Endothelial cell of umbilical vein (primary cell): ENCODE data around the gene ATP6V1B1. TPM values are rescaled to one million over a fixed set of nuclear protein-coding genes. Genes with fewer than 3 reads are reported as not detected.

ENCODE experiments used
- BruUV-seq: library from RNA; stranded (reverse); fragments of 400-500 nt; replicated peaks from 2 replicates; lab custom pipeline; 2021; lab: Mats Ljungman, UMichigan
- CTCF ChIA-PET: fragments of 300-600, 350-600 bp; sonication (Branson Sonifier 250); formaldehyde crosslinking; loops from one replicate; lab custom pipeline; 2021; ENCODE audit warnings: antibody characterized with exemption, inconsistent platforms; lab: Charles Lee
- POLR2A ChIA-PET: fragments of 300-600, 350-600 bp; sonication (Branson Sonifier 250); formaldehyde crosslinking; loops from one replicate; lab custom pipeline; 2021; ENCODE audit warnings: antibody characterized with exemption, inconsistent platforms; lab: Charles Lee
- DNase-seq: peaks from one replicate; pipeline ENCODE4 v3.0.0-alpha.2; 2011; ENCODE audit warnings: low read depth, low spot score
- FAIRE-seq: peaks from 2 replicates; lab custom pipeline; 2011; peaks lifted over from hg19 to GRCh38; lab: Jason Lieb, UNC
- H2AFZ ChIP-seq: 2 replicates; pipeline ENCODE4 v1.6.0; 2012; ENCODE audit warnings: low read depth, low read length, control low read depth, inconsistent platforms
- H3K27ac ChIP-seq: 2 replicates; pipeline ENCODE4 v1.5.1; 2011; ENCODE audit warnings: low read depth, mild to moderate bottlenecking, control low read depth, low read length, moderate library complexity; ENCODE audit not compliant: insufficient read depth
- H3K27me3 ChIP-seq, 2 experiments: 2 replicates each; pipeline versions ENCODE4 v1.6.0 to v1.6.1; 2011; ENCODE audit warnings: low read length in 2 of 2, mixed read lengths in 1 of 2; ENCODE audit not compliant: control insufficient read depth in 2 of 2, insufficient read depth in 2 of 2
- H3K36me3 ChIP-seq, 2 experiments: 2 replicates in 1 of 2; 3 replicates in 1 of 2; pipeline ENCODE4 v1.5.1; 2011; ENCODE audit warnings: low read length in 2 of 2, mild to moderate bottlenecking in 1 of 2, moderate library complexity in 1 of 2; ENCODE audit not compliant: control insufficient read depth in 2 of 2, insufficient read depth in 2 of 2; ENCODE audit errors: extremely low read depth in 1 of 2
- H3K4me1 ChIP-seq: 3 replicates; pipeline ENCODE4 v1.5.1; 2011; ENCODE audit warnings: mild to moderate bottlenecking, low read length; ENCODE audit not compliant: control insufficient read depth, insufficient read depth; ENCODE audit errors: extremely low read depth
- H3K4me2 ChIP-seq: 2 replicates; pipeline ENCODE4 v1.6.1; 2011; ENCODE audit warnings: low read length, control low read depth, mixed read lengths; ENCODE audit not compliant: insufficient read depth
- H3K4me3 ChIP-seq, 3 experiments: fragments of 200-600 bp in 1 of 3; sonication (generic), shearing (Covaris generic) in 1 of 3; replicated peaks in 1 of 3; 2 replicates each; pipeline ENCODE4 v1.5.1; 2011 to 2016; ENCODE audit warnings: control low read depth in 3 of 3, low read length in 3 of 3, mild to moderate bottlenecking in 2 of 3, inconsistent platforms in 1 of 3, low read depth in 1 of 3, moderate library complexity in 1 of 3; ENCODE audit not compliant: insufficient read depth in 1 of 3
- H3K79me2 ChIP-seq: 2 replicates; pipeline ENCODE4 v1.6.0; 2012; ENCODE audit warnings: low read length, inconsistent platforms; ENCODE audit not compliant: control insufficient read depth, insufficient read depth
- H3K9ac ChIP-seq: replicated peaks from 2 replicates; pipeline ENCODE3; 2011; ENCODE audit warnings: low read length, control low read depth; ENCODE audit not compliant: insufficient read depth; ENCODE audit errors: extremely low read depth
- H3K9me1 ChIP-seq: replicated peaks from 3 replicates; pipeline ENCODE4 v1.6.0; 2011; ENCODE audit warnings: mild to moderate bottlenecking, low read length; ENCODE audit not compliant: control insufficient read depth, insufficient read depth; ENCODE audit errors: extremely low read depth
- H3K9me3 ChIP-seq: replicated peaks from 2 replicates; pipeline ENCODE4 v1.5.1; 2012; ENCODE audit warnings: low read length, inconsistent platforms; ENCODE audit not compliant: control insufficient read depth, insufficient read depth
- H4K20me1 ChIP-seq: replicated peaks from 2 replicates; pipeline ENCODE3; 2011; ENCODE audit warnings: mild to moderate bottlenecking, low read length; ENCODE audit not compliant: control insufficient read depth, insufficient read depth; ENCODE audit errors: extremely low read depth
- EZH2 ChIP-seq: IDR thresholded peaks from 2 replicates; pipeline ENCODE4 v1.6.1; 2012; ENCODE audit warnings: borderline replicate concordance, low read depth, mild to moderate bottlenecking, moderate library complexity, low read length, inconsistent platforms; ENCODE audit not compliant: severe bottlenecking
- FOS ChIP-seq: IDR thresholded peaks from 2 replicates; pipeline ENCODE4 v1.6.1; 2011; ENCODE audit warnings: mild to moderate bottlenecking, low read length, moderate library complexity, borderline replicate concordance; ENCODE audit not compliant: insufficient read depth
- GATA2 ChIP-seq: IDR thresholded peaks from 2 replicates; pipeline ENCODE4 v1.7.0; 2011; ENCODE audit warnings: low read depth, mild to moderate bottlenecking, moderate library complexity, mixed read lengths, low read length; ENCODE audit not compliant: insufficient read length, insufficient read depth
- MAX ChIP-seq: IDR thresholded peaks from 2 replicates; pipeline ENCODE4 v1.6.1; 2011; ENCODE audit not compliant: insufficient read depth, insufficient read length
- POLR2A ChIP-seq: IDR thresholded peaks from 2 replicates; pipeline ENCODE4 v1.6.1; 2012; ENCODE audit warnings: low read depth, mild to moderate bottlenecking, control low read depth, low read length
- POLR2AphosphoS5 ChIP-seq: IDR thresholded peaks from 2 replicates; pipeline ENCODE4 v1.6.1; 2012; ENCODE audit warnings: low read depth, mild to moderate bottlenecking, control low read depth, low read length, moderate library complexity; ENCODE audit not compliant: insufficient read depth
- dilution Hi-C: fragments of 300-500 bp; cut with MboI; formaldehyde crosslinking; loops from one replicate; pipeline ENCODE4 v1.15.0; 2019; ENCODE audit warnings: low sequenced_read_pairs; ENCODE audit not compliant: extremely low pct_ligation_motif_present
- intact Hi-C: fragments of 100-400 bp; cut with micrococcal nuclease; formaldehyde crosslinking; loops from one replicate; pipeline ENCODE4 v1.10.0; 2022
- polyA plus RNA-seq, 4 experiments: library from polyadenylated mRNA; depleted of rRNA in 3 of 4; stranded (reverse) in 3 of 4; unstranded in 1 of 4; fragments of >200 nt; gene quantifications; 2 replicates each; pipeline versions ENCODE4 v1.2.1 to v1.2.3, GENCODE V29; 2011 to 2012; ENCODE audit warnings: missing spikeins in 1 of 4
- total RNA-seq: library from RNA; stranded (reverse); gene quantifications from 2 replicates; pipeline ENCODE4 v1.2.3, GENCODE V29; 2021

The ATP6V1B1 gene
- total and polyA plus RNA-seq, 2 donors (not counting 3 experiments of a cell fraction or from before 2014, with no cell fraction given): 0.77 TPM; not detected in 1

DNA sequence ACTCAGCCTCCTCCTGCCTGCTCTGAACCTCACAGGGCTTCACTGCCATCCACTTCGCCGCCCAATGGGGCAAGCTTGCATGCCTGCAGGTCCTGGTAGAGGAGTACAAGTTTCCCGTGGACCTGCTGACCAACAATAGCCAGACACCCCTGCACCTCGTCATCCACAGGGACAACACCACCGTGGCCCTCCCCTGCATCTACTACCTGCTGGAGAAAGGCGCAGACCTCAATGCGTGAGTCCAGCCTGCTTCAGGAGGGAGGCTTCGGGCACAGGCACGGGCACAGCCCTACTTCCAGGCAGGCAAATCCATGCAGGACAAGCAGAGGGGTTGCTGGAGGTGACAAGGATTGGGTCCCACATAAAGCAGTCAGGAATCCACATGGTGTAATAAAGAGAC is 43.9 kb downstream of the ATP6V1B1 start:
- dilution Hi-C loops: no loop called here
- intact Hi-C loops: no loop called here
- Histone ChIP-seq H2AFZ (no peak overlapping the region), H3K4me3 (no peak overlapping the region), H3K9me3 (no peaks in the 10 kb centered on the region), H3K4me1 (peaks cover 13% of the 10 kb centered on the region), H3K36me3 (no peaks in the 10 kb centered on the region), H3K27ac (no peak overlapping the region), H3K9ac (no peak overlapping the region), H3K4me2 (no peak overlapping the region), H3K79me2 (no peaks in the 10 kb centered on the region), H3K27me3 (peaks cover 0 to 2% of the 10 kb centered on the region in 2 experiments), H4K20me1 (no peaks in the 10 kb centered on the region), H3K9me1 (no peaks in the 10 kb centered on the region)
- CTCF ChIA-PET: interaction anchor here (0.6 to 3.9 kb wide), 5 partner anchors 13 to 22 kb away, joined by 4 to 49 read pairs (median 5); no protein-coding TSS in a partner anchor
- POLR2A ChIA-PET: no interaction called here
- no peak for FAIRE-seq
- no peak for DNase-seq
- TF ChIP-seq MAX (no peak), POLR2A (no peak), POLR2AphosphoS5 (no peak), GATA2 (no peak)
- BruUV-seq: no TSS peak

GRCh38 chr2:70981421-70981820 is 45.7 kb downstream of the ATP6V1B1 start:
- Histone ChIP-seq H3K9ac (no peak overlapping the region), H3K36me3 (no peaks in the 10 kb centered on the region), H3K4me3 (no peak overlapping the region), H3K27ac (no peak overlapping the region), H3K4me1 (peaks cover 11% of the 10 kb centered on the region), H3K9me1 (no peaks in the 10 kb centered on the region), H3K4me2 (no peak overlapping the region), H2AFZ (no peak overlapping the region), H3K27me3 (no peaks in the 10 kb centered on the region), H4K20me1 (no peaks in the 10 kb centered on the region), H3K79me2 (no peaks in the 10 kb centered on the region), H3K9me3 (no peaks in the 10 kb centered on the region)
- TF ChIP-seq FOS (no peak), EZH2 (no peak)
- FAIRE-seq (no peak), DNase-seq (no peak)
- intact Hi-C loops (no loop called here), dilution Hi-C loops (no loop called here)
- ChIA-PET POLR2A (no interaction called here), CTCF (interaction anchor here (0.7 to 3.1 kb wide), 3 partner anchors 17 to 33 kb away, joined by 3 to 11 read pairs (median 4); no protein-coding TSS in a partner anchor)
- no TSS peak for BruUV-seq
